Cardiac septum (tissue), 1 donor: ENCODE results near the gene PROZ. TPM values are rescaled to one million over a fixed set of nuclear protein-coding genes. Genes with fewer than 3 reads are reported as not detected.
A peak's percentile ranks its signal among the peaks of the same experiment; 100 is the strongest.

ENCODE experiments used
- DNase-seq: peaks from one replicate; pipeline ENCODE4 v3.0.0-alpha.2; 2020; ENCODE audit warnings: low spot score
- intact Hi-C: fragments of 100-400 bp; cut with DNase I; formaldehyde crosslinking; loops from one replicate; pipeline ENCODE4 v1.14.0; 2022
- total RNA-seq: library from RNA; stranded (reverse); fragmentation: NEBNext Ultra II Directional; extraction: Animal tissue kit (Norgen Biotek cat#: 25700); gene quantifications from one replicate; pipeline ENCODE4 v1.2.1, GENCODE V29; 2021
- donor health status: DM: no; HTN: no; CAD: no.

PROZ gene
- total RNA-seq, 1 donor from 2014 or later, result not detected

DNA sequence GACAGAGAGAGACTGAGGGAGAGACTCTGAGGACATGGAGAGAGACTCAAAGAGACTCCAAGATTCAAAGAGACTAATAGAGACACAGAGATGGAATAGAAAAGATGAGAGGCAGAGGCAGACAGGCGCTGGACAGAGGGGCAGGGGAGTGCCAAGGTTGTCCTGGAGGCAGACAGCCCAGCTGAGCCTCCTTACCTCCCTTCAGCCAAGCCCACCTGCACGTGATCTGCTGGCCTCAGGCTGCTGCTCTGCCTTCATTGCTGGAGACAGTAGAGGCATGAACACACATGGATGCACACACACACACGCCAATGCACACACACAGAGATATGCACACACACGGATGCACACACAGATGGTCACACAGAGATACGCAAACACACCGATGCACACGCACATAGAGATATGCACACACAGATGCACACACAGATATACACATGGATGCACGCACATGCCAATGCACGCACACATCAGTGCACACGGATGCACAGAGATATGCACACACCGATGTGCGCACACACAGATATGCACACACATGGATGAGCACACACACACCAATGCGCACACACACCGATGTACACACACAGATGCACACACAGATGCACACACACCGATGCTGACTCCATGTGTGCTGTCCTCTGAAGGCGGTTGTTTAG, 39.2 kb upstream of the PROZ start:
- intact Hi-C loops, result no loop called here
- no peak for DNase-seq

DNA sequence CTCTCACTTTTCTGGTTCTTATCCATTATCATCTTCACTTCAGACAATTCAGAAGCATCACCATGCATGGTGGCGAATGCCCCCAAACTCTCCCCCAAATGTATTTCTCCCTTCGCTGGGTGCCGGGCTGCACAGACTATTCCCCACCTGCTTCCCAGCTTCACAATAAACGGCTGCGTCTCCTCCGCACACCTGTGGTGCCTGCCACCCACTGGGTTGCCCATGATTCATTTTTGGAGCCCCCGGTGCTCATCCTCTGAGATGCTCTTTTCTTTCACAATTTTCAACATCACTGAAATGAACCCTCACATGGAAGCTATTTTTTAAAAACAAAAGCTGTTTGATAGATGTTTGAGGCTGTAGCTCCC, 38.6 kb upstream of the PROZ start:
- intact Hi-C loops, result no loop called here
- no peak for DNase-seq

- intact Hi-C loops, result no loop called here
- no peak for DNase-seq
Observed at GRCh38 chr13:113120300-113121182, 37.9 kb upstream of the PROZ start.

GRCh38 chr13:113121183-113121927, 37.1 kb upstream of the PROZ start:
- intact Hi-C loops, result no loop called here
- DNase-seq, result no peak

DNA sequence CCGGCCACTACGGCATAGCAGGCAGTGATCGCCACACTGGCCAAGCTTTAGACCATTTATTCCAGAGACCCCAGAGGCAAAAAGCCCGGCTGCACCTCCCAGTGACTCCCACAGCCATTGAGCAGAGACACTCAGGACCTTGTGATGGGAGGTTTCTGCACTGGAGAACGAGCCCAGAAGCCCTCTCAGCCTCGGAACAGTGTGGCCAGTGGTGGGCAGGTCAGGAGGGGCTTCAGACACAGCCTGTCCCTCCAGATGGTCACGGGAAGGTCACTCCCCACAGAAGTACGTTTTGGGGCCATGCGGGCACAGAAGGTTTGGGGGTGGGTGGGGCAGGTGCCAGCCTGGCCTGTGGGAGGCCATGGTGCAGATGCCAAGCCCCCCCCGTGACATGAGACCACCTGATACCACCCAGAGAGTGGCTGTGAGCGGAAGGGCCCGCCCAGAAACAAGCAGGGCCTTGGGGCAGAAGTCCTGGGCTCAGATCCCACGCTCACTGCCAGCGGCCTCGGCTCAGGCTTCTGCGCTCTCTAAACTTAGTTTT, 36.4 kb upstream of the PROZ start:
- DNase-seq, result no peak
- intact Hi-C loops, result no loop called here

DNA sequence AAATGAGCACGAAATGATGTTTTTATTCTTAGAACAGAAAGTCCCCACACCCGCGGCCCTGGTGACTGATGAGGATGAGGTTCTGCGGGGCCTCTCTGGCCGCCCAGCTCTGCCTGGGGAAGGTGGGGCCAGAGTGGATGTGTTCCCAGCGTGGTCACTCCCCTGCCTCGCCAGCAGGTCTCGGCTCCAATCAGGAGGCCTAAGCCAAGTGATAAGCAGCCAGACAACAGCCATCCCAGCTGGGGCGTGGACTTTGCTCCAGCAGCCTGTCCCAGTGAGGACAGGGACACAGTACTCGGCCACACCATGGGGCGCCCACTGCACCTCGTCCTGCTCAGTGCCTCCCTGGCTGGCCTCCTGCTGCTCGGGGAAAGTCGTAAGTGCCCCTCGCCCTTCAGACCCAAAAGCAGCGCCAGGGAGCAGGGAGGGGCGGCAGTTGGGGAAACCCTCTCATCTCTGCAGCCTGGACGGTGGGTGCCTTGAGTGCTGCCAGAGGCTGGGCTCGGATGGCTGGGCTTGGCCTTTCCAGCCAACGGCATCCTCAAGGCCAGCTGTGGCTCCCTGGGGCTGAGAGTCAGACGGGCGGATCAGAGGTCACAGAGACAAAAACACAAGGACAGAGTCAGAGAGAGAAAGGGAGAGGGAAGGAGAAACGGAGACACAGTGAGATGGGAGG, 35.8 kb upstream of the PROZ start, which contains the start of gene F10:
F10 (plus strand) TSS at position 250 of the 676 bp plus-strand sequence; CDS start at position 307, 57 bp downstream.
- intact Hi-C loops, result no loop called here

GRCh38 chr13:113123226-113124201, 34.9 kb upstream of the PROZ start:
- intact Hi-C loops, result no loop called here
- peak; percentile 68 for DNase-seq

More for the DNA sequence above, 35.8 kb upstream of the PROZ start, which contains the start of gene F10:
- peak; percentile 81 for DNase-seq

- DNase-seq, result no peak
- intact Hi-C loops, result no loop called here
Observed at GRCh38 chr13:113124211-113124970, 34.1 kb upstream of the PROZ start.

DNA sequence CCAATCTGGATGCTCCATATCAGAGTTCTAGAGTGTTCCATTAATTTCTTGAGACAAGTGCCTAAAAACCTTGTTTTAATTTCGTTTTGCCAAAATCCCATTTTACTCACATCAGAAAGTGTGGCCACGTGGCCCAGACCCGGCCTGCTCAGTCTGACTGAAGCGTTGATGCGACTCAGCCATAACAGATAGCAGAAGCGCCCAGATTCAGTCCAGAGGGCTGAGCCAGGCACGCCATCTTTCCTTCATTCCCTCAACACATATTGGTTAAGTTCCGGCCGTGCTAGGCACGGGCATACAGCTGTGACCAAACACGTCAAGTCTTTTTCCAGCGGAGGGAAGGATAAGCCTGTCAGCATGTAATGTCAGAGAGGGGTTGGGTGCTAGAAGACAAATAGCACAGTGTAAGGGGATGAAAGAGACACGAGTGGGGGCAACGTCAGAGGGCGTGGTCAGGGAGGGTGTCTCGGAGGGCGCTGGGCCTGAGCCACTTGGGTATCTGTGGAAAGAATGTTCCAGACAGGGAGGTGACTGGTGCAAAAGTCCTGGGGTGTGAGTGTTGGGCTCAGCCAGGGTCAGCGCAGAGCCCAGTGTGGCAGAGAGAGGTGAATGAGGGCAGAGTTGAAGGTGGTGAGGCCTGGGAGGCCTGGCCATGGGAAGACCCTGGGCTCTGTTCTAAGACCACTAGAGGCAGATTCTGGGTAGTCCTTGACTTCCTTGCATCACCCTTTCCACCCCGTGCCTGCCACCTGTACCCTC, 32.8 kb upstream of the PROZ start:
- DNase-seq, result no peak
- intact Hi-C loops, result no loop called here

GRCh38 chr13:113126265-113127150, 31.9 kb upstream of the PROZ start:
- DNase-seq, result peak; percentile 68

GRCh38 chr13:113129480-113129879, 29.0 kb upstream of the PROZ start:
- intact Hi-C loops, result no loop called here
- DNase-seq, result peak; percentile 70

More at GRCh38 chr13:113126265-113127150, 31.9 kb upstream of the PROZ start:
- intact Hi-C loops, result no loop called here

GRCh38 chr13:113129921-113130750, 28.3 kb upstream of the PROZ start:
- intact Hi-C loops, result no loop called here
- peak; percentile 76 for DNase-seq

GRCh38 chr13:113135281-113135760, 23.1 kb upstream of the PROZ start:
- no peak for DNase-seq
- intact Hi-C loops, result no loop called here

DNA sequence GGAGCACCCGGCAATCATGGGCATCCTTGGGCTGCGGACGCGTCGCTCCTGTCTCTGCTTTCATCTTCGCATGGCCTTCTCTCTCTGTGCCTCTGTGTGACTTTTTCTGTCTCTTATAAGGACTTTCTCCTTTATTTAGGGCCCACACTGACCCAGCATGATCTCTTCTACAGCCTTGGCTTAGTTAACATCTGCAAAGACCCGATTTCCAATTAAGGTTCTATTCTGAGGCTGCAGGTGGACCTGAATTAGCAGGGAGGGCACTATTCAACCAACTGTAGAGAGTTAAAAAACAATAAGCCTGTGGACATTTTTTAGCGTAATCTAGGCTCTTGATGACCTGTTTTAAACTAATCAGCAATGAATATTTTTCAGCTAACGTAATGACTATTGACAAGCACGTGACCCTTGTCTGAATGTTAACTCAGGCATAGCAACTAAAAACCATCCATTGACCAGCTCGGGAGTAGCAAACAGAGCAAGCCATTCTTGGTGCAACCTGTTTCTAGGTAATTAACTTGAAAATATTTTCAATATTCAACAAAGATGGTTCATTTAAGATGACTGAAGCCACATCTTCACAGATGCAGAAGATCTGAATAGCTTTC, 20.7 kb upstream of the PROZ start:
- intact Hi-C loops, result no loop called here
- peak; percentile 36 for DNase-seq
